Activated naive CD4-positive, alpha-beta T cell (primary cell): ENCODE results near the gene DDN.
A peak's percentile ranks its signal among the peaks of the same experiment; 100 is the strongest.

Source experiments
- DNase-seq, 4 experiments: peaks; one replicate each; lab custom pipeline; 2025; lab: John Stamatoyannopoulos, UW

DDN gene

GRCh38 chr12:49031573-49032161 lies 32.5 kb upstream of the DDN start:
- DNase-seq = no peak

- no peak for DNase-seq
These were observed 31.8 kb upstream of the DDN start for GRCh38 chr12:49030714-49031572.

- DNase-seq = no peak
These were observed 30.9 kb upstream of the DDN start for GRCh38 chr12:49030119-49030518.

GRCh38 chr12:49028666-49029275 lies 29.6 kb upstream of the DDN start:
- no peak for DNase-seq

GRCh38 chr12:49027846-49028555 lies 28.8 kb upstream of the DDN start:
- DNase-seq = no peak

- no peak for DNase-seq
These were observed 27.7 kb upstream of the DDN start for GRCh38 chr12:49026678-49027480.

- DNase-seq = no peak
These were observed 26.9 kb upstream of the DDN start for GRCh38 chr12:49026101-49026500.

- DNase-seq = no peak
These were observed 26.3 kb upstream of the DDN start for GRCh38 chr12:49025463-49025862.

- no peak for DNase-seq
These were observed 25.4 kb upstream of the DDN start for GRCh38 chr12:49024543-49024942.

- DNase-seq = no peak
These were observed 24.6 kb upstream of the DDN start for GRCh38 chr12:49023812-49024211.

- DNase-seq = no peak
These were observed 23.5 kb upstream of the DDN start for GRCh38 chr12:49022558-49023178.

- DNase-seq = no peak
These were observed 22.2 kb upstream of the DDN start for GRCh38 chr12:49021292-49021915.

- DNase-seq = no peak
These were observed 21.3 kb upstream of the DDN start for GRCh38 chr12:49020441-49020840.

- no peak for DNase-seq
These were observed 20.5 kb upstream of the DDN start for GRCh38 chr12:49019443-49020324.

- no peak for DNase-seq
These were observed 19.9 kb upstream of the DDN start for GRCh38 chr12:49019120-49019430.

GRCh38 chr12:49018261-49019119 lies 19.3 kb upstream of the DDN start, which contains the start of gene PRKAG1:
TSS of gene PRKAG1 (minus strand) at chr12:49018776. CDS start at chr12:49018740, 36 bp downstream.
- peak; percentile 84 to 95 (median 90) for DNase-seq

GRCh38 chr12:49017891-49018260 lies 18.7 kb upstream of the DDN start:
- DNase-seq = no peak

- DNase-seq = no peak
These were observed 16.0 kb upstream of the DDN start for GRCh38 chr12:49015196-49015595.

- no peak for DNase-seq
These were observed 15.4 kb upstream of the DDN start for GRCh38 chr12:49014547-49014946.
